ENCODE data around the gene QSOX2.
A peak's percentile ranks its signal among the peaks of the same experiment; 100 is the strongest.

GRCh38 chr9:136225748-136226679 is 19.6 kb downstream of the QSOX2 start:
- TF ChIP-seq EZH2 (IDR thresholded peaks at IDR 0.05) (no peak), POLR2AphosphoS5 (IDR thresholded peaks at IDR 0.05; ENCODE audit: low read depth, low read length) (no peak), SIN3A (IDR thresholded peaks at IDR 0.05; ENCODE audit: low read depth) (no peak), CTCF (IDR thresholded peaks at IDR 0.05 in 2 of 3, conservative IDR thresholded peaks at IDR 0.05 in 1 of 3; ENCODE audit: borderline replicate concordance in 1 of 3, insufficient read depth in 1 of 3, low read depth in 2 of 3, low read length in 2 of 3) (peak; percentile 69 to 96 (median 89); a peak in 5 of 6 replicates), EGR1 (IDR thresholded peaks at IDR 0.05; ENCODE audit: low read depth) (no peak)
